ENCODE data around the gene FXYD5. TPM values are rescaled to one million over a fixed set of nuclear protein-coding genes. Genes with fewer than 3 reads are reported as not detected.

FXYD5 gene
- total and polyA plus RNA-seq, 2 donors from 2014 or later, result 41.9 to 84.5 TPM

- no peaks in the 10 kb centered on the region for H3K27me3 ChIP-seq (ENCODE audit: control insufficient read depth, insufficient read depth, low read length)
- H3K4me1 ChIP-seq (ENCODE audit: control insufficient read depth in 2 of 3, insufficient read depth in 2 of 3, low read depth in 1 of 3, low read length in 3 of 3), result no peaks in the 10 kb centered on the region
- FAIRE-seq (no peak), DNase-seq (no peak)
- H3K27ac ChIP-seq (ENCODE audit: low read depth in 2 of 2, low read length in 2 of 2), result no peak overlapping the region
- no peak overlapping the region for H3K9ac ChIP-seq (ENCODE audit: low read length in 3 of 3)
- H3K9me3 ChIP-seq (ENCODE audit: control insufficient read depth in 2 of 3, insufficient read depth in 1 of 3, low read length in 3 of 3), result peaks cover 0 to 23% (median 0%) of the 10 kb centered on the region in 3 donors
- no peak for TF ChIP-seq CTCF (IDR thresholded peaks at IDR 0.05; ENCODE audit: borderline replicate concordance, extremely low read depth, insufficient read depth)
- intact Hi-C loops (cut with DNase I), result no loop called here
- H3K4me3 ChIP-seq (ENCODE audit: low read length in 3 of 3), result no peak overlapping the region
- no peaks in the 10 kb centered on the region for H3K36me3 ChIP-seq (ENCODE audit: control insufficient read depth in 2 of 3, insufficient read depth in 3 of 3, low read length in 3 of 3)
Measured at GRCh38 chr19:35164418-35164817, 9.9 kb downstream of the FXYD5 start.

GRCh38 chr19:35165200-35166058, 10.9 kb downstream of the FXYD5 start:
- no peak for TF ChIP-seq CTCF (IDR thresholded peaks at IDR 0.05; ENCODE audit: borderline replicate concordance, extremely low read depth, insufficient read depth)
- H3K4me3 ChIP-seq (ENCODE audit: low read length in 3 of 3), result no peak overlapping the region
- FAIRE-seq (no peak), DNase-seq (no peak)
- no peaks in the 10 kb centered on the region for H3K27me3 ChIP-seq (ENCODE audit: control insufficient read depth, insufficient read depth, low read length)
- intact Hi-C loops (cut with DNase I), result no loop called here
- H3K9me3 ChIP-seq (ENCODE audit: control insufficient read depth in 2 of 3, insufficient read depth in 1 of 3, low read length in 3 of 3), result peaks cover 0 to 23% (median 0%) of the 10 kb centered on the region in 3 donors
- H3K36me3 ChIP-seq (ENCODE audit: control insufficient read depth in 2 of 3, insufficient read depth in 3 of 3, low read length in 3 of 3), result no peaks in the 10 kb centered on the region
- H3K27ac ChIP-seq (ENCODE audit: low read depth in 2 of 2, low read length in 2 of 2), result no peak overlapping the region
- H3K4me1 ChIP-seq (ENCODE audit: control insufficient read depth in 2 of 3, insufficient read depth in 2 of 3, low read depth in 1 of 3, low read length in 3 of 3), result no peaks in the 10 kb centered on the region
- H3K9ac ChIP-seq (ENCODE audit: low read length in 3 of 3), result no peak overlapping the region

GRCh38 chr19:35166100-35167063, 11.8 kb downstream of the FXYD5 start:
- Histone ChIP-seq H3K9me3 (ENCODE audit: control insufficient read depth in 2 of 3, insufficient read depth in 1 of 3, low read length in 3 of 3) (peaks cover 0 to 23% (median 0%) of the 10 kb centered on the region in 3 donors), H3K9ac (ENCODE audit: low read length in 3 of 3) (no peak overlapping the region), H3K36me3 (ENCODE audit: control insufficient read depth in 2 of 3, insufficient read depth in 3 of 3, low read length in 3 of 3) (no peaks in the 10 kb centered on the region), H3K4me1 (ENCODE audit: control insufficient read depth in 2 of 3, insufficient read depth in 2 of 3, low read depth in 1 of 3, low read length in 3 of 3) (no peaks in the 10 kb centered on the region), H3K27me3 (ENCODE audit: control insufficient read depth, insufficient read depth, low read length) (no peaks in the 10 kb centered on the region), H3K4me3 (ENCODE audit: low read length in 3 of 3) (no peak overlapping the region), H3K27ac (ENCODE audit: low read depth in 2 of 2, low read length in 2 of 2) (no peak overlapping the region)
- no peak for TF ChIP-seq CTCF (IDR thresholded peaks at IDR 0.05; ENCODE audit: borderline replicate concordance, extremely low read depth, insufficient read depth)
- intact Hi-C loops (cut with DNase I), result no loop called here
- FAIRE-seq, result no peak
- no peak for DNase-seq
